Stimulated activated naive B cell treated with anti-CD40 and anti-IgM and Interleukin-4, amounts not matched to agents 10 μg/mL and 1 μg/mL and 100 μg/mL, for 72 hours (primary cell): Measurements from ENCODE around the gene APOL5.
"Not testable (repeated sequence)": the region's sequence is repeated elsewhere in the genome, so short reads cannot be mapped to it uniquely, and the experiment has no call there.

ENCODE experiments used
- ATAC-seq, 2 donors: fragments of 150-1000 bp; cut with Tn5 transposase; replicated peaks; 2 replicates each; pipeline ENCODE4 v1.10.0; 2021; ENCODE audit warnings: moderate library complexity in 1 of 2
- DNase-seq: peaks from one replicate; pipeline ENCODE4 v3.0.0; 2021
- H3K27ac Mint-ChIP-seq: one replicate; pipeline ENCODE4 v1.8.0; 2022; ENCODE audit warnings: mild to moderate bottlenecking, mixed read lengths
- H3K27me3 Mint-ChIP-seq, 2 donors: one replicate each; pipeline ENCODE4 v1.8.0; 2022; ENCODE audit warnings: mixed read lengths in 2 of 2
- H3K36me3 Mint-ChIP-seq, 2 donors: one replicate each; pipeline ENCODE4 v1.8.0; 2022; ENCODE audit warnings: mixed read lengths in 2 of 2, mild to moderate bottlenecking in 1 of 2
- H3K4me1 Mint-ChIP-seq, 2 donors: one replicate each; pipeline ENCODE4 v1.8.0; 2022; ENCODE audit warnings: mixed read lengths in 2 of 2, mild to moderate bottlenecking in 1 of 2
- H3K4me3 Mint-ChIP-seq, 2 donors: one replicate each; pipeline ENCODE4 v1.8.0; 2022; ENCODE audit warnings: mild to moderate bottlenecking in 2 of 2, mixed read lengths in 2 of 2, moderate library complexity in 1 of 2
- H3K9me3 Mint-ChIP-seq, 2 donors: one replicate each; pipeline ENCODE4 v1.8.0; 2022; ENCODE audit warnings: mixed read lengths in 2 of 2, mild to moderate bottlenecking in 1 of 2

APOL5 gene

GRCh38 chr22:35726398-35726797 is 8.7 kb downstream of the APOL5 start:
- peaks cover 27 to 42% of the 10 kb centered on the region in 2 donors for H3K27me3 Mint-ChIP-seq
- no peak overlapping the region for H3K27ac Mint-ChIP-seq
- H3K4me1 Mint-ChIP-seq, result no peaks in the 10 kb centered on the region
- DNase-seq (no peak), ATAC-seq (no peak)
- H3K36me3 Mint-ChIP-seq, result no peaks in the 10 kb centered on the region
- no peak overlapping the region for H3K4me3 Mint-ChIP-seq
- no peaks in the 10 kb centered on the region for H3K9me3 Mint-ChIP-seq

- no peak overlapping the region for H3K4me3 Mint-ChIP-seq
- no peaks in the 10 kb centered on the region for H3K9me3 Mint-ChIP-seq
- ATAC-seq, result no peak
- no peak for DNase-seq
- peaks cover 32 to 48% of the 10 kb centered on the region in 2 donors for H3K27me3 Mint-ChIP-seq
- H3K27ac Mint-ChIP-seq, result no peak overlapping the region
- no peaks in the 10 kb centered on the region for H3K36me3 Mint-ChIP-seq
- no peaks in the 10 kb centered on the region for H3K4me1 Mint-ChIP-seq
Observed at GRCh38 chr22:35726933-35727332, 9.3 kb downstream of the APOL5 start.

GRCh38 chr22:35727436-35727835 is 9.8 kb downstream of the APOL5 start:
- H3K27ac Mint-ChIP-seq, result no peak overlapping the region
- ATAC-seq (no peak), DNase-seq (no peak)
- H3K4me3 Mint-ChIP-seq, result no peak overlapping the region
- H3K36me3 Mint-ChIP-seq, result no peaks in the 10 kb centered on the region
- no peaks in the 10 kb centered on the region for H3K9me3 Mint-ChIP-seq
- H3K4me1 Mint-ChIP-seq, result no peaks in the 10 kb centered on the region
- peaks cover 37 to 53% of the 10 kb centered on the region in 2 donors for H3K27me3 Mint-ChIP-seq

- Mint-ChIP-seq H3K4me3 (no peak overlapping the region), H3K27me3 (peaks cover 37 to 60% of the 10 kb centered on the region in 2 donors), H3K4me1 (no peaks in the 10 kb centered on the region), H3K9me3 (no peaks in the 10 kb centered on the region), H3K36me3 (no peaks in the 10 kb centered on the region), H3K27ac (no peak overlapping the region)
- DNase-seq (no peak), ATAC-seq (no peak)
Observed at GRCh38 chr22:35728639-35729308, 11.1 kb downstream of the APOL5 start.

- Mint-ChIP-seq H3K9me3 (no peaks in the 10 kb centered on the region), H3K4me1 (no peaks in the 10 kb centered on the region), H3K36me3 (no peaks in the 10 kb centered on the region), H3K27me3 (peaks cover 37 to 60% of the 10 kb centered on the region in 2 donors), H3K4me3 (no peak overlapping the region), H3K27ac (no peak overlapping the region)
- DNase-seq (no peak), ATAC-seq (no peak)
Observed at GRCh38 chr22:35729309-35729698, 11.6 kb downstream of the APOL5 start.

- ATAC-seq (no peak), DNase-seq (no peak)
- no peaks in the 10 kb centered on the region for H3K4me1 Mint-ChIP-seq
- no peaks in the 10 kb centered on the region for H3K9me3 Mint-ChIP-seq
- no peaks in the 10 kb centered on the region for H3K36me3 Mint-ChIP-seq
- H3K27me3 Mint-ChIP-seq, result peaks cover 45 to 66% of the 10 kb centered on the region in 2 donors
- H3K4me3 Mint-ChIP-seq, result no peak overlapping the region
- H3K27ac Mint-ChIP-seq, result no peak overlapping the region
Observed at GRCh38 chr22:35731321-35731720, 13.6 kb downstream of the APOL5 start.

GRCh38 chr22:35732116-35732515 is 14.4 kb downstream of the APOL5 start:
- no peak overlapping the region for H3K4me3 Mint-ChIP-seq
- ATAC-seq, result no peak
- no peaks in the 10 kb centered on the region for H3K9me3 Mint-ChIP-seq
- no peak overlapping the region for H3K27ac Mint-ChIP-seq
- H3K4me1 Mint-ChIP-seq, result no peaks in the 10 kb centered on the region
- peaks cover 44 to 64% of the 10 kb centered on the region in 2 donors for H3K27me3 Mint-ChIP-seq
- H3K36me3 Mint-ChIP-seq, result no peaks in the 10 kb centered on the region
- no peak for DNase-seq

GRCh38 chr22:35733036-35733435 is 15.4 kb downstream of the APOL5 start:
- Mint-ChIP-seq H3K4me3 (no peak overlapping the region), H3K27ac (no peak overlapping the region), H3K27me3 (peaks cover 47 to 66% of the 10 kb centered on the region in 2 donors), H3K9me3 (no peaks in the 10 kb centered on the region), H3K36me3 (no peaks in the 10 kb centered on the region), H3K4me1 (no peaks in the 10 kb centered on the region)
- ATAC-seq (no peak), DNase-seq (no peak)

GRCh38 chr22:35733791-35734516 is 16.3 kb downstream of the APOL5 start:
- H3K4me1 Mint-ChIP-seq, result no peaks in the 10 kb centered on the region
- H3K27me3 Mint-ChIP-seq, result peaks cover 51 to 69% of the 10 kb centered on the region in 2 donors
- no peak for ATAC-seq

GRCh38 chr22:35734517-35734827 is 16.8 kb downstream of the APOL5 start:
- ATAC-seq (no peak), DNase-seq (no peak)
- Mint-ChIP-seq H3K36me3 (no peaks in the 10 kb centered on the region), H3K9me3 (no peaks in the 10 kb centered on the region), H3K27me3 (peaks cover 56 to 70% of the 10 kb centered on the region in 2 donors), H3K4me3 (no peak overlapping the region), H3K4me1 (no peaks in the 10 kb centered on the region), H3K27ac (no peak overlapping the region)

More at GRCh38 chr22:35733791-35734516, 16.3 kb downstream of the APOL5 start:
- no peak for DNase-seq
- Mint-ChIP-seq H3K4me3 (no peak overlapping the region), H3K9me3 (no peaks in the 10 kb centered on the region), H3K27ac (no peak overlapping the region), H3K36me3 (no peaks in the 10 kb centered on the region)

GRCh38 chr22:35735542-35735941 is 17.9 kb downstream of the APOL5 start:
- ATAC-seq (no peak), DNase-seq (no peak)
- Mint-ChIP-seq H3K4me1 (no peaks in the 10 kb centered on the region), H3K36me3 (no peaks in the 10 kb centered on the region), H3K27me3 (peaks cover 63 to 76% of the 10 kb centered on the region in 2 donors), H3K4me3 (no peak overlapping the region), H3K9me3 (no peaks in the 10 kb centered on the region), H3K27ac (no peak overlapping the region)

GRCh38 chr22:35736166-35736565 is 18.5 kb downstream of the APOL5 start:
- Mint-ChIP-seq H3K4me1 (no peaks in the 10 kb centered on the region), H3K36me3 (no peaks in the 10 kb centered on the region), H3K9me3 (no peaks in the 10 kb centered on the region), H3K27me3 (peaks cover 60 to 76% of the 10 kb centered on the region in 2 donors), H3K4me3 (no peak overlapping the region), H3K27ac (no peak overlapping the region)
- ATAC-seq (no peak), DNase-seq (no peak)

- Mint-ChIP-seq H3K36me3 (no peaks in the 10 kb centered on the region), H3K27ac (no peak overlapping the region), H3K4me3 (no peak overlapping the region), H3K27me3 (peaks cover 56 to 73% of the 10 kb centered on the region in 2 donors), H3K9me3 (no peaks in the 10 kb centered on the region), H3K4me1 (no peaks in the 10 kb centered on the region)
- DNase-seq (no peak), ATAC-seq (no peak)
Observed at GRCh38 chr22:35736701-35737100, 19.0 kb downstream of the APOL5 start.

GRCh38 chr22:35737886-35738285 is 20.2 kb downstream of the APOL5 start:
- not testable (repeated sequence) for H3K4me1 Mint-ChIP-seq, H3K9me3 Mint-ChIP-seq, ATAC-seq, DNase-seq, H3K36me3 Mint-ChIP-seq, H3K4me3 Mint-ChIP-seq
- Mint-ChIP-seq H3K27ac (peak overlapping the region; percentile 21), H3K27me3 (peaks cover 61 to 73% of the 10 kb centered on the region in 2 donors)
